ENCODE data around the gene NPAS1. TPM values are rescaled to one million over a fixed set of nuclear protein-coding genes. Genes with fewer than 3 reads are reported as not detected.

The NPAS1 gene
- total and polyA plus RNA-seq, 2 of the 13 experiments (the other 11 are each of a cell fraction or from before 2014, with no cell fraction given), result 0.35 to 2.9 TPM

DNA sequence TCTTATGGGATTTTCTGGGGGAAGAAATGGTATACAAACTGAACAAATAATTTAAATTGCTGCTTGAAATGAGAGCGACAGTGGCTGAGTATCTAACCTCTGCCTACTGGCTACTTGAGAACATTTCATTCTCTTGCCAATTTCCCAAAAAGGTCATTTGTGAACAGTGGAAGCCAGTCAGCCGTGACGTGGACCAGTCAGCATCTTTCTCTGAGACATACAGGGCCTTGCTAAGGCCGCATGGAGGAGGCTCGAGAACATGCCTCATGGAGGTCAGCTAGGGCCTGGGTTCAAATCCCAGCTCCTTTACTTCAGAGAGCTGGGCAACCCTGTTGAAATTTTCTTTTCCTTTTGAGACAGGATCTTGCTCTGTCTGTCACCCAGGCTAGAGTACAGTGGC lies 73.6 kb downstream of the NPAS1 start (continued):
- TF ChIP-seq, protein P1, sequence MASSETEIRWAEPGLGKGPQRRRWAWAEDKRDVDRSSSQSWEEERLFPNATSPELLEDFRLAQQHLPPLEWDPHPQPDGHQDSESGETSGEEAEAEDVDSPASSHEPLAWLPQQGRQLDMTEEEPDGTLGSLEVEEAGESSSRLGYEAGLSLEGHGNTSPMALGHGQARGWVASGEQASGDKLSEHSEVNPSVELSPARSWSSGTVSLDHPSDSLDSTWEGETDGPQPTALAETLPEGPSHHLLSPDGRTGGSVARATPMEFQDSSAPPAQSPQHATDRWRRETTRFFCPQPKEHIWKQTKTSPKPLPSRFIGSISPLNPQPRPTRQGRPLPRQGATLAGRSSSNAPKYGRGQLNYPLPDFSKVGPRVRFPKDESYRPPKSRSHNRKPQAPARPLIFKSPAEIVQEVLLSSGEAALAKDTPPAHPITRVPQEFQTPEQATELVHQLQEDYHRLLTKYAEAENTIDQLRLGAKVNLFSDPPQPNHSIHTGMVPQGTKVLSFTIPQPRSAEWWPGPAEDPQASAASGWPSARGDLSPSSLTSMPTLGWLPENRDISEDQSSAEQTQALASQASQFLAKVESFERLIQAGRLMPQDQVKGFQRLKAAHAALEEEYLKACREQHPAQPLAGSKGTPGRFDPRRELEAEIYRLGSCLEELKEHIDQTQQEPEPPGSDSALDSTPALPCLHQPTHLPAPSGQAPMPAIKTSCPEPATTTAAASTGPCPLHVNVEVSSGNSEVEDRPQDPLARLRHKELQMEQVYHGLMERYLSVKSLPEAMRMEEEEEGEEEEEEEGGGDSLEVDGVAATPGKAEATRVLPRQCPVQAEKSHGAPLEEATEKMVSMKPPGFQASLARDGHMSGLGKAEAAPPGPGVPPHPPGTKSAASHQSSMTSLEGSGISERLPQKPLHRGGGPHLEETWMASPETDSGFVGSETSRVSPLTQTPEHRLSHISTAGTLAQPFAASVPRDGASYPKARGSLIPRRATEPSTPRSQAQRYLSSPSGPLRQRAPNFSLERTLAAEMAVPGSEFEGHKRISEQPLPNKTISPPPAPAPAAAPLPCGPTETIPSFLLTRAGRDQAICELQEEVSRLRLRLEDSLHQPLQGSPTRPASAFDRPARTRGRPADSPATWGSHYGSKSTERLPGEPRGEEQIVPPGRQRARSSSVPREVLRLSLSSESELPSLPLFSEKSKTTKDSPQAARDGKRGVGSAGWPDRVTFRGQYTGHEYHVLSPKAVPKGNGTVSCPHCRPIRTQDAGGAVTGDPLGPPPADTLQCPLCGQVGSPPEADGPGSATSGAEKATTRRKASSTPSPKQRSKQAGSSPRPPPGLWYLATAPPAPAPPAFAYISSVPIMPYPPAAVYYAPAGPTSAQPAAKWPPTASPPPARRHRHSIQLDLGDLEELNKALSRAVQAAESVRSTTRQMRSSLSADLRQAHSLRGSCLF (CRISPR knock-in tag; IDR thresholded peaks at IDR 0.05; ENCODE audit: borderline replicate concordance), result no peak
- TF ChIP-seq, protein P2, sequence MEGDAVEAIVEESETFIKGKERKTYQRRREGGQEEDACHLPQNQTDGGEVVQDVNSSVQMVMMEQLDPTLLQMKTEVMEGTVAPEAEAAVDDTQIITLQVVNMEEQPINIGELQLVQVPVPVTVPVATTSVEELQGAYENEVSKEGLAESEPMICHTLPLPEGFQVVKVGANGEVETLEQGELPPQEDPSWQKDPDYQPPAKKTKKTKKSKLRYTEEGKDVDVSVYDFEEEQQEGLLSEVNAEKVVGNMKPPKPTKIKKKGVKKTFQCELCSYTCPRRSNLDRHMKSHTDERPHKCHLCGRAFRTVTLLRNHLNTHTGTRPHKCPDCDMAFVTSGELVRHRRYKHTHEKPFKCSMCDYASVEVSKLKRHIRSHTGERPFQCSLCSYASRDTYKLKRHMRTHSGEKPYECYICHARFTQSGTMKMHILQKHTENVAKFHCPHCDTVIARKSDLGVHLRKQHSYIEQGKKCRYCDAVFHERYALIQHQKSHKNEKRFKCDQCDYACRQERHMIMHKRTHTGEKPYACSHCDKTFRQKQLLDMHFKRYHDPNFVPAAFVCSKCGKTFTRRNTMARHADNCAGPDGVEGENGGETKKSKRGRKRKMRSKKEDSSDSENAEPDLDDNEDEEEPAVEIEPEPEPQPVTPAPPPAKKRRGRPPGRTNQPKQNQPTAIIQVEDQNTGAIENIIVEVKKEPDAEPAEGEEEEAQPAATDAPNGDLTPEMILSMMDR (CRISPR knock-in tag; IDR thresholded peaks at IDR 0.05), result no peak
- no peak for TF ChIP-seq KDM4B (CRISPR knock-in tag; IDR thresholded peaks at IDR 0.05)
- no peak for TF ChIP-seq ZNF468 (CRISPR knock-in tag; IDR thresholded peaks at IDR 0.05)
- no peak for TF ChIP-seq MZF1 (CRISPR knock-in tag; IDR thresholded peaks at IDR 0.05; ENCODE audit: borderline replicate concordance)
- no peak for TF ChIP-seq DNMT3B (CRISPR knock-in tag; conservative IDR thresholded peaks at IDR 0.05)
- no peak for TF ChIP-seq SAP130 (CRISPR knock-in tag; IDR thresholded peaks at IDR 0.05; ENCODE audit: low read depth)
